Endodermal cell (in vitro differentiated cells): ENCODE results near the gene CELF6. TPM values are rescaled to one million over a fixed set of nuclear protein-coding genes. Genes with fewer than 3 reads are reported as not detected.

Experiments used
- DNase-seq: peaks from one replicate; pipeline ENCODE4 v3.0.0-alpha.2; 2017
- H3K27ac ChIP-seq: 2 replicates; pipeline ENCODE4 v1.5.1; 2013; ENCODE audit warnings: mild to moderate bottlenecking, low read depth, low read length, moderate library complexity
- H3K27me3 ChIP-seq: 2 replicates; pipeline ENCODE4 v1.6.1; 2013; ENCODE audit warnings: mild to moderate bottlenecking, low read length, moderate library complexity; ENCODE audit not compliant: insufficient read depth, control insufficient read depth, poor library complexity, severe bottlenecking
- H3K36me3 ChIP-seq: 2 replicates; pipeline ENCODE4 v1.7.0; 2013; ENCODE audit warnings: mild to moderate bottlenecking, low read length, moderate library complexity; ENCODE audit not compliant: control insufficient read depth, insufficient read depth
- H3K4me1 ChIP-seq: one replicate; pipeline ENCODE4 v1.7.0; 2013; ENCODE audit warnings: low read length; ENCODE audit not compliant: control insufficient read depth, insufficient read depth
- H3K4me3 ChIP-seq: 2 replicates; pipeline ENCODE4 v1.5.1; 2013; ENCODE audit warnings: mild to moderate bottlenecking, low read length, moderate library complexity
- H3K9ac ChIP-seq: 2 replicates; pipeline ENCODE4 v1.6.1; 2013; ENCODE audit warnings: mild to moderate bottlenecking, low read length, moderate library complexity; ENCODE audit not compliant: poor library complexity, severe bottlenecking; ENCODE audit errors: extremely low read depth
- H3K9me3 ChIP-seq: 2 replicates; pipeline ENCODE4 v1.6.1; 2013; ENCODE audit warnings: mild to moderate bottlenecking, low read length, moderate library complexity; ENCODE audit not compliant: control insufficient read depth
- H3K27ac Mint-ChIP-seq: 2 replicates; pipeline ENCODE4 v1.8.0; 2020; ENCODE audit warnings: mixed read lengths
- H3K27me3 Mint-ChIP-seq: 2 replicates; pipeline ENCODE4 v1.8.0; 2021; ENCODE audit warnings: mild to moderate bottlenecking, mixed read lengths; ENCODE audit not compliant: insufficient read depth
- H3K36me3 Mint-ChIP-seq: 2 replicates; pipeline ENCODE4 v1.8.0; 2020; ENCODE audit warnings: low read depth, mixed read lengths
- H3K4me1 Mint-ChIP-seq: 2 replicates; pipeline ENCODE4 v1.8.0; 2020; ENCODE audit warnings: mixed read lengths
- H3K4me3 Mint-ChIP-seq: 2 replicates; pipeline ENCODE4 v1.8.0; 2020; ENCODE audit warnings: mild to moderate bottlenecking, moderate library complexity, mixed read lengths
- H3K9me3 Mint-ChIP-seq: 2 replicates; pipeline ENCODE4 v1.8.0; 2020; ENCODE audit warnings: mild to moderate bottlenecking, mixed read lengths
- CTCF ChIP-seq: fragments of 200-600 bp; sonication (generic); conservative IDR thresholded peaks from 2 replicates; pipeline ENCODE4 v1.5.0; 2021; ENCODE audit warnings: antibody characterized with exemption, mild to moderate bottlenecking
- WGBS, 2 experiments: methylation state at CpG; one replicate each; pipeline versions ENCODE4 v1.1.5 to v1.1.7; 2013; ENCODE audit warnings: missing lambda C conversion rate in 2 of 2, mixed read lengths in 1 of 2; ENCODE audit not compliant: insufficient coverage in 1 of 2, insufficient read length in 1 of 2; 5-methylcytosine and 5-hydroxymethylcytosine counted together
- total RNA-seq, 2 donors: library from RNA; stranded (reverse); fragmentation: NEBNext Ultra II Directional in 1 of 2; extraction: Animal tissue kit (Norgen Biotek cat#: 25700) in 1 of 2; gene quantifications; 2 replicates in 1 of 2; 3 replicates in 1 of 2; pipeline ENCODE4 v1.2.1, GENCODE V29; 2021

Gene CELF6
- total RNA-seq, 2 donors from 2014 or later, result 0.46 to 0.62 TPM

DNA sequence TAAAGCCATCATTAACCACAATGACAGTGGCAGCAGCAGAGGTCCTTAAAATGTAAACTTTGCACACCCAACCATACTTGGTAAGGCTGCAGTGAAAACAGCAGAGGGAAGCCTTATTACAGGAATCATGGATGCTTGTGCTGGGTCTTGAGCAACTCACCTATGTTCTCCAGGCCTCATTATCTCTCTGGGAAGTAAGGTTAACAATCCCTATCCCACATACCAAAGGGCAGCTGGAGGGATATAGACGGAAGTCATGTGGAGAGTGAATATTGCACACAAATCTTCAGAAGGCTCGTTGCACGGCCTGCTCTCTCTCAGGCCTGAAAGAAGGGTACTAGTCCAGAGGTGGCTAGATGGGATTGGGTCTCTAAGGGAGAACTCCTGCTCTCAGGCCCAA lies 25.8 kb upstream of the CELF6 start:
- no peak overlapping the region for H3K9ac ChIP-seq
- peaks cover 45% of the 10 kb centered on the region for H3K36me3 Mint-ChIP-seq
- TF ChIP-seq CTCF, result no peak

DNA sequence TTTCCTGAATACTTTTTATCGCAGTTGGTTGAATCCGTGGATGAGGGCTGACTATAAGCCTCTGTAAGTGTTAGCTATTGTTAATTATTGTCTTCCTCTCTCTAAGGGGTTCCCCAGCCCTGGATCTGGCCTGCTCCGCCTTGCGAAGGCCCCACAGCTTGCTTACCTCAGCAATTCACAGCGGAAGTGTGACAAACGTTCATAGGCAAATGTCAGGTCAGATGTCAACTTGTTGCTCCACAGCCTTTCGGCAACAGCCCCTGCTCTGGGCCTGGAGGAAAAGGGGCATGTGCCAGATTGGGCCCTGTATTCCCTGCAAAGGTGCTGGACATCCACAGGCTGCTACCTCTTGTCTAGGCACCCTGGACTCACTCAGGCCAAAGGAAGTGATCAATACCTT lies 25.3 kb upstream of the CELF6 start:
- no peak overlapping the region for H3K4me3 ChIP-seq
- no peak overlapping the region for H3K4me3 Mint-ChIP-seq
- no peaks in the 10 kb centered on the region for H3K4me1 ChIP-seq
- H3K9me3 ChIP-seq, result no peaks in the 10 kb centered on the region
- TF ChIP-seq CTCF, result no peak
- WGBS, 2 experiments, result 92 to 97% methylated on average over 5 of the region's 7 CpGs
- peaks cover 4% of the 10 kb centered on the region for H3K4me1 Mint-ChIP-seq
- peaks cover 65% of the 10 kb centered on the region for H3K36me3 ChIP-seq
- no peak overlapping the region for H3K27ac ChIP-seq
- peaks cover 41% of the 10 kb centered on the region for H3K36me3 Mint-ChIP-seq
- H3K9me3 Mint-ChIP-seq, result no peaks in the 10 kb centered on the region
- H3K9ac ChIP-seq, result no peak overlapping the region
- H3K27me3 ChIP-seq, result no peaks in the 10 kb centered on the region
- DNase-seq, result no peak
- H3K27me3 Mint-ChIP-seq, result no peaks in the 10 kb centered on the region
- H3K27ac Mint-ChIP-seq, result no peak overlapping the region

More for the DNA sequence above, 25.8 kb upstream of the CELF6 start:
- no peaks in the 10 kb centered on the region for H3K27me3 Mint-ChIP-seq
- H3K4me1 Mint-ChIP-seq, result peaks cover 4% of the 10 kb centered on the region
- WGBS, 2 experiments, result 96 to 100% methylated on average over 2 to 3 of the region's 3 CpGs
- no peak overlapping the region for H3K27ac ChIP-seq
- DNase-seq, result no peak
- no peaks in the 10 kb centered on the region for H3K9me3 ChIP-seq
- no peak overlapping the region for H3K27ac Mint-ChIP-seq
- H3K36me3 ChIP-seq, result peaks cover 71% of the 10 kb centered on the region
- no peaks in the 10 kb centered on the region for H3K9me3 Mint-ChIP-seq
- no peak overlapping the region for H3K4me3 Mint-ChIP-seq
- no peaks in the 10 kb centered on the region for H3K27me3 ChIP-seq
- no peak overlapping the region for H3K4me3 ChIP-seq
- H3K4me1 ChIP-seq, result no peaks in the 10 kb centered on the region

DNA sequence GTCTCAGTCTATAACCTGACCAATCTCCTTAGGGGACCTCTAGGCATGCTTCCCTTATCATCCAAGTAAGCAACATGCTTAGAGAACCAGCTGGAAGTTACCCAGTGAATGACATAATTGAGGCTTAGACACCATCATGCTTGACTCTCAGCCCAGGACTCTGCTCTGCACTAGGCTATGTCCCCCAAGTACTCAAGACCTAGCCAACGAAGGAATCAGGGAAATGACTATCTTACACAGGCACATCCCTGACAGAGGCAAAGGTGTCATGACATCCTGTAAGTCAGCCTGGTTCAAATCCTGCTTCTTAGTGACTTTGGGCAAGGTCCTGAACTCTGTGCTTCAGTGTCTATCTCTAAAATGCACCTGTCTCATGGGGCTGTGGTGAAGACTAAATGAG lies 24.6 kb upstream of the CELF6 start:
- H3K4me1 Mint-ChIP-seq, result peaks cover 4% of the 10 kb centered on the region
- Histone ChIP-seq H3K9me3 (no peaks in the 10 kb centered on the region), H3K27ac (no peak overlapping the region), H3K36me3 (peaks cover 61% of the 10 kb centered on the region), H3K4me3 (no peak overlapping the region), H3K9ac (no peak overlapping the region), H3K4me1 (no peaks in the 10 kb centered on the region), H3K27me3 (no peaks in the 10 kb centered on the region)
- no peak overlapping the region for H3K4me3 Mint-ChIP-seq
- no peak for TF ChIP-seq CTCF
- 95 to 100% methylated on average over 1 of the region's 1 CpG for WGBS, 2 experiments
- no peaks in the 10 kb centered on the region for H3K9me3 Mint-ChIP-seq
- H3K27me3 Mint-ChIP-seq, result no peaks in the 10 kb centered on the region
- H3K36me3 Mint-ChIP-seq, result peaks cover 47% of the 10 kb centered on the region
- no peak for DNase-seq
- H3K27ac Mint-ChIP-seq, result no peak overlapping the region
